K562 (cell line): ENCODE measurements around the gene PALLD. TPM values are rescaled to one million over a fixed set of nuclear protein-coding genes. Genes with fewer than 3 reads are reported as not detected.

ENCODE experiments used
- BRCA1 ChIP-seq, 2 experiments: fragments of 450-650 bp in 1 of 2; sonication (generic) in 1 of 2; formaldehyde crosslinking in 1 of 2; IDR thresholded peaks; 2 replicates each; pipeline versions ENCODE4 v1.5.0 to v1.6.1; 2017 to 2020; ENCODE audit warnings: mild to moderate bottlenecking in 1 of 2, missing genetic modification reagents in 1 of 2
- BRD9 ChIP-seq: fragments of 450-650 bp; IDR thresholded peaks from 2 replicates; pipeline ENCODE4 v1.6.1; 2018; ENCODE audit warnings: low read depth; ENCODE audit not compliant: partially characterized antibody
- CBFA2T2 ChIP-seq: fragments of 450-650 bp; conservative IDR thresholded peaks from 2 replicates; pipeline ENCODE4 v1.6.1; 2017; ENCODE audit warnings: mild to moderate bottlenecking
- EP300 ChIP-seq: IDR thresholded peaks from 2 replicates; pipeline ENCODE4 v1.6.1; 2012; ENCODE audit warnings: low read length, improper control_type of control experiment
- HIVEP1 ChIP-seq: fragments of 250-450 bp; sonication (Bioruptor Pico); IDR thresholded peaks from 2 replicates; pipeline ENCODE4 v1.4.0; 2020; ENCODE audit warnings: mild to moderate bottlenecking
- HMGN3 ChIP-seq: IDR thresholded peaks from 2 replicates; pipeline ENCODE4 v1.6.1; 2011; ENCODE audit warnings: borderline replicate concordance, low read depth, mild to moderate bottlenecking, mixed read lengths, low read length; ENCODE audit not compliant: insufficient read length; ENCODE audit errors: extremely low read depth
- JUN ChIP-seq, 2 experiments: sonication (generic) in 1 of 2; formaldehyde crosslinking in 1 of 2; IDR thresholded peaks; 2 replicates each; pipeline versions ENCODE4 v1.6.1 to v1.8.0; 2012 to 2022; ENCODE audit warnings: borderline replicate concordance in 2 of 2, mild to moderate bottlenecking in 2 of 2, improper control_type of control experiment in 1 of 2, low read depth in 1 of 2, low read length in 1 of 2, missing genetic modification reagents in 1 of 2
- JUND ChIP-seq, 2 experiments: IDR thresholded peaks; 2 replicates in 1 of 2; 3 replicates in 1 of 2; pipeline ENCODE4 v1.6.1; 2011; ENCODE audit warnings: borderline replicate concordance in 2 of 2, low read depth in 2 of 2, low read length in 2 of 2, improper control_type of control experiment in 1 of 2, missing biosample characterization in 1 of 2, missing genetic modification characterization in 1 of 2, missing genetic modification reagents in 1 of 2
- NCOR1 ChIP-seq: fragments of 450-650 bp; IDR thresholded peaks from 2 replicates; pipeline ENCODE4 v1.6.1; 2016; ENCODE audit warnings: mild to moderate bottlenecking, moderate library complexity
- NR2C1 ChIP-seq, 2 experiments: fragments of 450-650 bp; IDR thresholded peaks; 2 replicates each; pipeline ENCODE4 v1.6.1; 2017; ENCODE audit warnings: mild to moderate bottlenecking in 2 of 2, antibody characterized with exemption in 1 of 2, inconsistent platforms in 1 of 2, missing compliant biosample characterization in 1 of 2, missing genetic modification characterization in 1 of 2
- PML ChIP-seq: IDR thresholded peaks from 2 replicates; pipeline ENCODE4 v1.6.1; 2012; ENCODE audit warnings: low read length, inconsistent platforms
- PPARD ChIP-seq: fragments of 250-450 bp; sonication (Bioruptor Pico); IDR thresholded peaks from 2 replicates; pipeline ENCODE4 v1.8.0; 2022; ENCODE audit warnings: inconsistent platforms, mild to moderate bottlenecking, moderate library complexity
- RB1 ChIP-seq: fragments of 450-650 bp; IDR thresholded peaks from 2 replicates; pipeline ENCODE4 v1.6.1; 2017; ENCODE audit warnings: low read depth, mild to moderate bottlenecking
- RCOR1 ChIP-seq, 2 experiments: IDR thresholded peaks; 2 replicates each; pipeline ENCODE4 v1.6.1; 2012; ENCODE audit warnings: low read depth in 2 of 2, low read length in 2 of 2, borderline replicate concordance in 1 of 2, improper control_type of control experiment in 1 of 2
- RFX5 ChIP-seq: IDR thresholded peaks from 2 replicates; pipeline ENCODE4 v1.6.1; 2011; ENCODE audit warnings: low read depth, mild to moderate bottlenecking, improper control_type of control experiment, low read length
- RNF219 ChIP-seq: fragments of 250-450 bp; sonication (Bioruptor Pico); IDR thresholded peaks from 2 replicates; pipeline ENCODE4 v1.5.0; 2022; ENCODE audit warnings: mild to moderate bottlenecking
- SMAD4 ChIP-seq: fragments of 250-450 bp; sonication (Bioruptor Pico); conservative IDR thresholded peaks from 2 replicates; pipeline ENCODE4 v1.8.0; 2021; ENCODE audit warnings: inconsistent platforms, mild to moderate bottlenecking, moderate library complexity
- TBL1XR1 ChIP-seq, 2 experiments: IDR thresholded peaks; 2 replicates each; pipeline ENCODE4 v1.6.1; 2012; ENCODE audit warnings: improper control_type of control experiment in 2 of 2, low read length in 2 of 2, mild to moderate bottlenecking in 1 of 2
- TCF3 ChIP-seq: sonication (generic); formaldehyde crosslinking; IDR thresholded peaks from 2 replicates; pipeline ENCODE4 v1.4.0; 2020; ENCODE audit warnings: mild to moderate bottlenecking, missing genetic modification reagents
- ZNF197 ChIP-seq: fragments of 200-800 bp; sonication (Bioruptor generic); IDR thresholded peaks from 2 replicates; pipeline ENCODE4 v1.6.1; 2016; ENCODE audit warnings: low read depth, missing genetic modification characterization, missing compliant biosample characterization
- ZNF282 ChIP-seq: sonication (generic); formaldehyde crosslinking; IDR thresholded peaks from 2 replicates; pipeline ENCODE4 v1.8.1; 2023; ENCODE audit warnings: missing genetic modification reagents
- ZNF584 ChIP-seq: fragments of 200-800 bp; sonication (Bioruptor generic); IDR thresholded peaks from 2 replicates; pipeline ENCODE4 v1.6.1; 2016; ENCODE audit warnings: low read depth, mild to moderate bottlenecking, missing genetic modification characterization, missing compliant biosample characterization
- polyA plus RNA-seq, 8 experiments: library from polyadenylated mRNA; depleted of rRNA in 4 of 8; stranded (reverse) in 5 of 8; unstranded in 3 of 8; fragments of >200 nt; fragmentation: Nextera tagmentation in 2 of 8; fragmentation: Illumina TruSeq in 1 of 8; extraction: Ambion mirVana in 2 of 8; extraction: Trizol in 1 of 8; gene quantifications; 2 replicates each; pipeline versions ENCODE4 v1.2.1 to v1.2.3, GENCODE V29; 2011 to 2014; ENCODE audit warnings: inconsistent platforms in 1 of 8, missing spikeins in 1 of 8
- total RNA-seq, 7 experiments: library from RNA; depleted of rRNA in 6 of 7; stranded (reverse); fragments of >200 nt in 6 of 7; fragmentation: Illumina TruSeq in 2 of 7; extraction: Trizol in 2 of 7; gene quantifications; 2 replicates each; pipeline versions ENCODE4 v1.2.1 to v1.2.3, GENCODE V29; 2011 to 2021; ENCODE audit warnings: low replicate concordance in 1 of 7
- TF ChIP-seq, protein P1 (sequence below): sonication (generic); formaldehyde crosslinking; IDR thresholded peaks from 2 replicates; pipeline ENCODE4 v1.8.1; 2023; ENCODE audit warnings: mild to moderate bottlenecking, missing genetic modification reagents
- TF ChIP-seq, protein P2 (sequence below): sonication (generic); formaldehyde crosslinking; IDR thresholded peaks from 2 replicates; pipeline ENCODE4 v1.5.0; 2020; ENCODE audit warnings: missing genetic modification reagents

The PALLD gene
- total and polyA plus RNA-seq, 9 of the 15 experiments (the other 6 are each of a cell fraction or from before 2014, with no cell fraction given): 0.01 to 0.35 (median 0.06) TPM; not detected in 3

DNA sequence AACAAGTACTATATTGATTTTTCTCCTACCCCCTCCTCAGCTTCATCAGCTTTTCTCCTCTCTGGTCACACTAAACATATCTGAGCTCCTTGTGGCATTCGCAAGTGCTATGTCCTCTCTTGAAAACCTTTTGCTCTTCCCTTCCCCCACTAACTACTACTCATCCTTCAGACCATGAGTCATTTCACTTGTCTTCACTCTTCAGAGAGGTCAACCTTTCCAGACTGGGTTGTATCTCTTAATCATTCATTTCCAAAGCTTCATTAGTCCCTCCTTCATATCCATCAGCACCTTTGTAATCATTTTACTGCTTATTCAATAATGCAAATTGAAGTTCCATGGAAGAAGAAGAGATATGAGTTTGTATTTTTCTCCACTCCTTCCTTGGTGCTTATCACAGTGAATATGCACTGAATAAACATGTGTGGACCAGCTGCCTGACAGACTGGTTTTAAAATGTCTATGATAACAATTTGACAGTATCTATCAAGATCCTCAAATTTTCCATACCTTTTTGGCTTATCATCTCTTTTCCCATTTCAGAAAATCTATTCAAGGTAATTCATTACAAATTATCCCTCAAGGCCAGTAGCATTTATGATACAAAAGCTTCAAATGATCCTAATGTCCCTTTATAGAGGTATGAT lies 45.0 kb upstream of the PALLD start (continued):
- no peak for TF ChIP-seq HMGN3
- no peak for TF ChIP-seq RNF219 (CRISPR knock-in tag)
- TF ChIP-seq SMAD4 (CRISPR knock-in tag): peak; percentile 98
- TF ChIP-seq NR2C1 (IDR thresholded peaks at IDR 0.05): no peak
- TF ChIP-seq NR2C1 (tag; IDR thresholded peaks at IDR 0.05): peak; percentile 63
- no peak for TF ChIP-seq BRD9
- no peak for TF ChIP-seq ZNF584 (CRISPR knock-in tag)
- TF ChIP-seq EP300: peak; percentile 42
- TF ChIP-seq CBFA2T2: no peak
- TF ChIP-seq JUND (IDR thresholded peaks at IDR 0.05; ENCODE audit: borderline replicate concordance, low read depth, low read length): peak; percentile 96
- TF ChIP-seq JUND (tag; IDR thresholded peaks at IDR 0.05; ENCODE audit: borderline replicate concordance, low read depth, low read length): peak; percentile 98
- TF ChIP-seq, protein P1, sequence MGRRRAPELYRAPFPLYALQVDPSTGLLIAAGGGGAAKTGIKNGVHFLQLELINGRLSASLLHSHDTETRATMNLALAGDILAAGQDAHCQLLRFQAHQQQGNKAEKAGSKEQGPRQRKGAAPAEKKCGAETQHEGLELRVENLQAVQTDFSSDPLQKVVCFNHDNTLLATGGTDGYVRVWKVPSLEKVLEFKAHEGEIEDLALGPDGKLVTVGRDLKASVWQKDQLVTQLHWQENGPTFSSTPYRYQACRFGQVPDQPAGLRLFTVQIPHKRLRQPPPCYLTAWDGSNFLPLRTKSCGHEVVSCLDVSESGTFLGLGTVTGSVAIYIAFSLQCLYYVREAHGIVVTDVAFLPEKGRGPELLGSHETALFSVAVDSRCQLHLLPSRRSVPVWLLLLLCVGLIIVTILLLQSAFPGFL (CRISPR knock-in tag): no peak
- no peak for TF ChIP-seq RFX5
- TF ChIP-seq, protein P2, sequence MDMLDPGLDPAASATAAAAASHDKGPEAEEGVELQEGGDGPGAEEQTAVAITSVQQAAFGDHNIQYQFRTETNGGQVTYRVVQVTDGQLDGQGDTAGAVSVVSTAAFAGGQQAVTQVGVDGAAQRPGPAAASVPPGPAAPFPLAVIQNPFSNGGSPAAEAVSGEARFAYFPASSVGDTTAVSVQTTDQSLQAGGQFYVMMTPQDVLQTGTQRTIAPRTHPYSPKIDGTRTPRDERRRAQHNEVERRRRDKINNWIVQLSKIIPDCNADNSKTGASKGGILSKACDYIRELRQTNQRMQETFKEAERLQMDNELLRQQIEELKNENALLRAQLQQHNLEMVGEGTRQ (CRISPR knock-in tag): no peak
- TF ChIP-seq TBL1XR1 (IDR thresholded peaks at IDR 0.05; ENCODE audit: low read length in 2 of 2): peak in 1 of 2 experiments; percentile 73; a peak in 1 of 4 replicates
- TF ChIP-seq TCF3: no peak
- TF ChIP-seq PML: no peak
- no peak for TF ChIP-seq PPARD
- no peak for TF ChIP-seq ZNF197 (CRISPR knock-in tag)
- no peak for TF ChIP-seq BRCA1 (IDR thresholded peaks at IDR 0.05)
- no peak for TF ChIP-seq BRCA1 (CRISPR knock-in tag; IDR thresholded peaks at IDR 0.05)
- TF ChIP-seq NCOR1: peak; percentile 71
- no peak for TF ChIP-seq ZNF282 (CRISPR knock-in tag)
- no peak for TF ChIP-seq HIVEP1 (CRISPR knock-in tag)
- peak; percentile 96 for TF ChIP-seq JUN (IDR thresholded peaks at IDR 0.05; ENCODE audit: borderline replicate concordance, low read depth, low read length)
- TF ChIP-seq JUN (CRISPR knock-in tag; IDR thresholded peaks at IDR 0.05; ENCODE audit: borderline replicate concordance): no peak
- no peak for TF ChIP-seq RB1
- peak in 1 of 2 experiments; percentile 17; a peak in 1 of 4 replicates for TF ChIP-seq RCOR1 (IDR thresholded peaks at IDR 0.05; ENCODE audit: borderline replicate concordance in 1 of 2, low read depth in 2 of 2, low read length in 2 of 2)
